NCI-H526 (cell line): Measurements from ENCODE around the gene MOB3C.

ENCODE experiments used
- DNase-seq, 2 experiments: peaks; one replicate each; lab custom pipeline; 2025; lab: John Stamatoyannopoulos, UW

MOB3C gene

GRCh38 chr1:46575778-46576177 lies 40.8 kb downstream of the MOB3C start:
- no peak for DNase-seq

GRCh38 chr1:46575300-46575699 lies 41.3 kb downstream of the MOB3C start:
- no peak for DNase-seq

GRCh38 chr1:46571691-46572225 lies 44.9 kb downstream of the MOB3C start:
- no peak for DNase-seq

- no peak for DNase-seq
Measured at GRCh38 chr1:46569884-46570725, 46.5 kb downstream of the MOB3C start.

GRCh38 chr1:46569116-46569515 lies 47.5 kb downstream of the MOB3C start:
- DNase-seq: no peak

GRCh38 chr1:46568461-46568891 lies 48.1 kb downstream of the MOB3C start:
- no peak for DNase-seq

- DNase-seq: no peak
Measured at GRCh38 chr1:46563341-46563740, 53.3 kb downstream of the MOB3C start.

GRCh38 chr1:46562498-46562897 lies 54.1 kb downstream of the MOB3C start:
- no peak for DNase-seq

GRCh38 chr1:46558966-46559365 lies 57.6 kb downstream of the MOB3C start:
- DNase-seq: no peak

- DNase-seq: peak; percentile 84 to 93
Measured at GRCh38 chr1:46558141-46558963, 58.3 kb downstream of the MOB3C start.
